ENCODE results near the gene SENP8.

DNA sequence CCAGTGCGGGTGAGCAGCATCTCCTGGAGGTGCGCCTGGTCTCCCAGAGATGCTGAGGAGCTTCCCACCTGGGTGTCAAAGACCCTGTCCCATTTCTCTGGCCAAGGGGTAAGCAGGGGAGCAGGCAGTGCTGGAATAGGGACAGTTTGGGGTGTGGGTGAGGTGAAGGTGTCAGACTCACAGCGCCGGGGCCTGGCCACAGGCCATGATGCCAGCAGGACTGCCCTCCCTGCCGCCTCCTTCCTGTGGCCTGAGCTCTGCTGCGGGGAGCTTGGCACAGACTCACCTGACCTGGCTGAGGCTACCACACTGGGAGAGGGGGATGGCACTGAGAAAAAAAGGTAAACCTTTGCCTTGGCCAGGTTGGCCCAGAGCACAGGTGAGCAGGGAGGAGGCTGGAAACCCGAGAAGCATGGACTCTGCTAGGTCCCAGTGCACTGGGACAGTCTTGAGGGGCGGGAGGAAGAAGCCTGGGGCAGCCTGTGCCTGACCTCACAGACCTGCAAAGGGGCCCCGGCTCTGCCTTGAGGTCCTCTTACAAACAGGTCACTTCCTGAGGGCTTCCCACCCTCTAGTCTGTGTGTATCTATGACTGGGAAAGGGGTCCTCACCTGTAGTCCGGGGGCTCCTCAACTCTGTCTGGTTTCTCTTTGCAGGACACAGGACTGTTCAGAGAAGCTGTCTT, 51.2 kb downstream of the SENP8 start:
- TF ChIP-seq RFX5 (IDR thresholded peaks at IDR 0.05; ENCODE audit: borderline replicate concordance, low read depth, low read length) = no peak
- TF ChIP-seq, protein P1, sequence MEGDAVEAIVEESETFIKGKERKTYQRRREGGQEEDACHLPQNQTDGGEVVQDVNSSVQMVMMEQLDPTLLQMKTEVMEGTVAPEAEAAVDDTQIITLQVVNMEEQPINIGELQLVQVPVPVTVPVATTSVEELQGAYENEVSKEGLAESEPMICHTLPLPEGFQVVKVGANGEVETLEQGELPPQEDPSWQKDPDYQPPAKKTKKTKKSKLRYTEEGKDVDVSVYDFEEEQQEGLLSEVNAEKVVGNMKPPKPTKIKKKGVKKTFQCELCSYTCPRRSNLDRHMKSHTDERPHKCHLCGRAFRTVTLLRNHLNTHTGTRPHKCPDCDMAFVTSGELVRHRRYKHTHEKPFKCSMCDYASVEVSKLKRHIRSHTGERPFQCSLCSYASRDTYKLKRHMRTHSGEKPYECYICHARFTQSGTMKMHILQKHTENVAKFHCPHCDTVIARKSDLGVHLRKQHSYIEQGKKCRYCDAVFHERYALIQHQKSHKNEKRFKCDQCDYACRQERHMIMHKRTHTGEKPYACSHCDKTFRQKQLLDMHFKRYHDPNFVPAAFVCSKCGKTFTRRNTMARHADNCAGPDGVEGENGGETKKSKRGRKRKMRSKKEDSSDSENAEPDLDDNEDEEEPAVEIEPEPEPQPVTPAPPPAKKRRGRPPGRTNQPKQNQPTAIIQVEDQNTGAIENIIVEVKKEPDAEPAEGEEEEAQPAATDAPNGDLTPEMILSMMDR (IDR thresholded peaks at IDR 0.05; ENCODE audit: control extremely low read depth in 1 of 3, insufficient read depth in 1 of 3, low read depth in 1 of 3, low read length in 3 of 3) = no peak
- TF ChIP-seq TAF7 (optimal IDR thresholded peaks at IDR 0.05; ENCODE audit: borderline replicate concordance, low read depth, low read length) = no peak
- TF ChIP-seq CHD2 (IDR thresholded peaks at IDR 0.05; ENCODE audit: low read length) = no peak
- TF ChIP-seq SP1 (IDR thresholded peaks at IDR 0.05; ENCODE audit: low read depth, low read length) = no peak
- no peak for TF ChIP-seq POLR2A (IDR thresholded peaks at IDR 0.05; ENCODE audit: control extremely low read depth in 1 of 2, low read depth in 2 of 2, low read length in 2 of 2)
- TF ChIP-seq EZH2 (IDR thresholded peaks at IDR 0.05; ENCODE audit: low read depth, low read length, severe bottlenecking) = no peak
- TF ChIP-seq GABPA (IDR thresholded peaks at IDR 0.05; ENCODE audit: borderline replicate concordance, insufficient read depth, low read length) = no peak
- no peak for TF ChIP-seq SRF (IDR thresholded peaks at IDR 0.05; ENCODE audit: low read depth, low read length)
- no peak for TF ChIP-seq JUN (IDR thresholded peaks at IDR 0.05; ENCODE audit: low read depth, low read length)
- TF ChIP-seq RAD21 (IDR thresholded peaks at IDR 0.05 in 1 of 2, conservative IDR thresholded peaks at IDR 0.05 in 1 of 2; ENCODE audit: low read depth in 2 of 2, low read length in 2 of 2) = no peak
- no peak for TF ChIP-seq POLR2AphosphoS5 (IDR thresholded peaks at IDR 0.05; ENCODE audit: low read depth, low read length)
- TF ChIP-seq ZNF274 (IDR thresholded peaks at IDR 0.05; ENCODE audit: borderline replicate concordance, extremely low read depth, low read length) = no peak
- TF ChIP-seq, protein P2, sequence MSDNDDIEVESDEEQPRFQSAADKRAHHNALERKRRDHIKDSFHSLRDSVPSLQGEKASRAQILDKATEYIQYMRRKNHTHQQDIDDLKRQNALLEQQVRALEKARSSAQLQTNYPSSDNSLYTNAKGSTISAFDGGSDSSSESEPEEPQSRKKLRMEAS (IDR thresholded peaks at IDR 0.05) = no peak
